GM20000 (cell line): ENCODE measurements around the gene C1orf159.

Experiments
- DNase-seq: peaks from one replicate; pipeline ENCODE4 v3.0.0; 2012; ENCODE audit warnings: low spot score
- CTCF ChIP-seq: IDR thresholded peaks from 2 replicates; pipeline ENCODE4 v1.5.1; 2012; ENCODE audit warnings: mild to moderate bottlenecking, control low read depth; ENCODE audit errors: extremely low read depth, missing control alignments

The C1orf159 gene

DNA sequence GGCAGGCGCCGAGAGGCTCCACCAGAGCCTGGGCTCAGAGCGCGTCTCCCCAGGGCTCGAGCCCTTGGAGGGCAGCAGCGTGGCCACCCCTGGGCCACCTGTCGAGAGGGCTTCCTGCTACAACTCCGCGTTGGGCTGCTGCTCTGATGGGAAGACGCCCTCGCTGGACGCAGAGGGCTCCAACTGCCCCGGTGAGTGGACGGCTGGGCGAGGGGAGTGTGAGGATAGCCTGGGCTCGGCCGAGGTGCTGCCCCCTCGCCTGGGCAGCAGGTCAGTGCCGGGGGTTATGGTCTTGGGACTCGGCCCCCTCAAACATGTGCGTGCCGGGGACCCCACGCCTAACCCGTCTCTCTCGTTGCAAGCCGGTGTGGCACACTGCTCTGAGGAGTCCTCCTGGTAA lies 69.1 kb downstream of the C1orf159 start:
- no peak for TF ChIP-seq CTCF
- no peak for DNase-seq

- no peak for DNase-seq
- TF ChIP-seq CTCF: no peak
Measured at GRCh38 chr1:1046243-1046642, 69.6 kb downstream of the C1orf159 start.

GRCh38 chr1:1045129-1045528 lies 70.8 kb downstream of the C1orf159 start:
- no peak for TF ChIP-seq CTCF
- no peak for DNase-seq

- no peak for DNase-seq
- TF ChIP-seq CTCF: no peak
Measured at GRCh38 chr1:1044455-1045078, 71.3 kb downstream of the C1orf159 start.

DNA sequence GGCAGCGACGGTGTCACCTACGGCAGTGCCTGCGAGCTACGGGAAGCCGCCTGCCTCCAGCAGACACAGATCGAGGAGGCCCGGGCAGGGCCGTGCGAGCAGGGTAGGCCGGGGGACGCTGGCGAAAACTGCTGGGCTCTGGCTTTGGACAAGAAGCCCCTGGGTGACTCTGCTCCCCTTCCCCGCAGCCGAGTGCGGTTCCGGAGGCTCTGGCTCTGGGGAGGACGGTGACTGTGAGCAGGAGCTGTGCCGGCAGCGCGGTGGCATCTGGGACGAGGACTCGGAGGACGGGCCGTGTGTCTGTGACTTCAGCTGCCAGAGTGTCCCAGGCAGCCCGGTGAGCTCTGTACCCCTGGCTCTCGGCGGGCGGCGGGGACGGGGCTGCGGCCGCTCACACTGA lies 72.0 kb downstream of the C1orf159 start:
- no peak for TF ChIP-seq CTCF
- no peak for DNase-seq

GRCh38 chr1:1043411-1043810 lies 72.5 kb downstream of the C1orf159 start:
- DNase-seq: no peak
- no peak for TF ChIP-seq CTCF

GRCh38 chr1:1042835-1043234 lies 73.1 kb downstream of the C1orf159 start:
- no peak for DNase-seq
- TF ChIP-seq CTCF: no peak
